Measurements from ENCODE around the gene DOCK4. TPM values are rescaled to one million over a fixed set of nuclear protein-coding genes. Genes with fewer than 3 reads are reported as not detected.

DOCK4 gene
- total and polyA plus RNA-seq, 10 of the 15 experiments (the other 5 are each of a cell fraction or from before 2014, with no cell fraction given): 0.03 to 0.73 (median 0.38) TPM

- Histone ChIP-seq H3K4me3 (no peak overlapping the region), H3K79me2 (ENCODE audit: control insufficient read depth, insufficient read depth, low read length) (no peaks in the 10 kb centered on the region), H3K4me1 (ENCODE audit: control insufficient read depth, insufficient read depth, low read length) (no peaks in the 10 kb centered on the region), H3K36me3 (ENCODE audit: control insufficient read depth in 2 of 2, insufficient read depth in 2 of 2, low read length in 1 of 2) (no peaks in the 10 kb centered on the region), H3K9ac (ENCODE audit: control insufficient read depth, insufficient read depth, low read length) (no peak overlapping the region), H3K4me2 (ENCODE audit: control insufficient read depth, insufficient read depth) (no peak overlapping the region), H3K27ac (ENCODE audit: control insufficient read depth, insufficient read depth) (no peak overlapping the region), H2AFZ (ENCODE audit: control insufficient read depth, low read depth, low read length) (no peak overlapping the region), H3K9me3 (replicated peaks; ENCODE audit: control insufficient read depth, insufficient read depth, low read length) (no peaks in the 10 kb centered on the region), H3K27me3 (replicated peaks in 1 of 2; ENCODE audit: control insufficient read depth in 2 of 2, insufficient read depth in 2 of 2, low read length in 1 of 2) (no peaks in the 10 kb centered on the region), H4K20me1 (ENCODE audit: control insufficient read depth, insufficient read depth) (no peaks in the 10 kb centered on the region)
- ChIA-PET SMC1A (ENCODE audit: uncharacterized antibody, unreplicated experiment) (no interaction called here), POLR2A (no interaction called here), RAD21 (ENCODE audit: unreplicated experiment) (no interaction called here), CTCF (no interaction called here)
- in situ Hi-C loops (cut with MboI) (no loop called here), intact Hi-C loops (cut with micrococcal nuclease; ENCODE audit: unreplicated experiment) (no loop called here)
- WGBS (ENCODE audit: insufficient coverage, insufficient replicate concordance, low lambda C conversion rate, missing lambda C conversion rate): 12% methylated on average over 1 of the region's 1 CpG
- DNase-seq (ENCODE audit: low read depth, low spot score): no peak
- no peak for FAIRE-seq
- BruUV-seq (replicated peaks): no TSS peak
- no peak for ATAC-seq
- TF ChIP-seq SMC3 (IDR thresholded peaks at IDR 0.05; ENCODE audit: borderline replicate concordance, low read length): no peak
- TF ChIP-seq JUNB (IDR thresholded peaks at IDR 0.05): no peak
- TF ChIP-seq ZSCAN29 (IDR thresholded peaks at IDR 0.05): no peak
- TF ChIP-seq STAT3 (IDR thresholded peaks at IDR 0.05; ENCODE audit: low read depth, low read length): no peak
- no peak for TF ChIP-seq PBX3 (IDR thresholded peaks at IDR 0.05; ENCODE audit: insufficient replicate concordance, low read depth, low read length)
- no peak for TF ChIP-seq RELB (IDR thresholded peaks at IDR 0.05; ENCODE audit: low read depth)
- TF ChIP-seq ZBTB11 (CRISPR knock-in tag; IDR thresholded peaks at IDR 0.05): no peak
- TF ChIP-seq MLLT1 (IDR thresholded peaks at IDR 0.05): no peak
- no peak for TF ChIP-seq CHD4 (IDR thresholded peaks at IDR 0.05)
- no peak for TF ChIP-seq EED (IDR thresholded peaks at IDR 0.05; ENCODE audit: low read depth)
- TF ChIP-seq HDAC6 (IDR thresholded peaks at IDR 0.05; ENCODE audit: unreplicated experiment): no peak
- TF ChIP-seq ZBED1 (IDR thresholded peaks at IDR 0.05; ENCODE audit: borderline replicate concordance): no peak
- no peak for TF ChIP-seq SMARCA5 (IDR thresholded peaks at IDR 0.05)
- TF ChIP-seq E2F8 (IDR thresholded peaks at IDR 0.05; ENCODE audit: low read depth, partially characterized antibody): no peak
- TF ChIP-seq CBX5 (IDR thresholded peaks at IDR 0.05; ENCODE audit: low read depth): no peak
Measured at GRCh38 chr7:112115880-112116279, 90.3 kb downstream of the DOCK4 start.
